Spleen (tissue), 11 donors: ENCODE data around the gene ZNF425. TPM values are rescaled to one million over a fixed set of nuclear protein-coding genes. Genes with fewer than 3 reads are reported as not detected.
"Not testable (repeated sequence)": the region's sequence is repeated elsewhere in the genome, so short reads cannot be mapped to it uniquely, and the experiment has no call there.

Source experiments
- DNase-seq: peaks from one replicate; pipeline ENCODE4 v3.0.0-alpha.2; 2020
- H3K27ac ChIP-seq, 8 donors: fragments of 200-600 bp; sonication (generic) in 7 of 8; 1 replicate in 4 of 8; 2 replicates in 4 of 8; pipeline versions ENCODE4 v1.5.0 to v1.8.0; 2016 to 2021; ENCODE audit warnings: inconsistent platforms in 4 of 8, mild to moderate bottlenecking in 4 of 8, moderate library complexity in 1 of 8
- H3K27me3 ChIP-seq, 7 donors: fragments of 200-600 bp; sonication (generic) in 6 of 7; replicated peaks in 1 of 7; 1 replicate in 4 of 7; 2 replicates in 3 of 7; pipeline versions ENCODE4 v1.5.0 to v1.8.0; 2016 to 2021; ENCODE audit warnings: inconsistent platforms in 3 of 7, mild to moderate bottlenecking in 1 of 7
- H3K36me3 ChIP-seq, 6 donors: fragments of 200-600 bp; sonication (generic) in 5 of 6; 1 replicate in 4 of 6; 2 replicates in 2 of 6; pipeline versions ENCODE4 v1.5.0 to v1.8.0; 2016 to 2021; ENCODE audit warnings: inconsistent platforms in 2 of 6
- H3K4me1 ChIP-seq, 6 donors: fragments of 200-600 bp; sonication (generic) in 5 of 6; 1 replicate in 3 of 6; 2 replicates in 3 of 6; pipeline versions ENCODE4 v1.5.0 to v1.8.0; 2016 to 2021; ENCODE audit warnings: inconsistent platforms in 3 of 6
- H3K4me3 ChIP-seq, 8 donors: fragments of 200-600 bp; sonication (generic) in 7 of 8; 1 replicate in 4 of 8; 2 replicates in 4 of 8; pipeline versions ENCODE4 v1.5.0 to v1.8.0; 2016 to 2021; ENCODE audit warnings: inconsistent platforms in 4 of 8, mild to moderate bottlenecking in 4 of 8, moderate library complexity in 2 of 8
- H3K9me3 ChIP-seq, 8 donors: fragments of 200-600 bp; sonication (generic) in 7 of 8; 1 replicate in 4 of 8; 2 replicates in 4 of 8; pipeline versions ENCODE4 v1.5.0 to v1.8.0; 2016 to 2021; ENCODE audit warnings: inconsistent platforms in 4 of 8
- POLR2A ChIP-seq, 3 donors: fragments of 450-650 bp; IDR thresholded peaks; one replicate each; pipeline ENCODE4 v1.5.1; 2017; ENCODE audit warnings: antibody characterized with exemption in 3 of 3, mild to moderate bottlenecking in 1 of 3
- POLR2AphosphoS5 ChIP-seq, 3 donors: sonication (generic); formaldehyde crosslinking; IDR thresholded peaks; one replicate each; pipeline ENCODE4 v1.5.1; 2017; ENCODE audit warnings: antibody characterized with exemption in 3 of 3
- WGBS, 5 donors: extraction: QIAGEN DNeasy Blood & Tissue Kit in 3 of 5; methylation state at CpG; one replicate each; pipeline versions ENCODE4 v1.1.5 to v1.1.7; 2013 to 2018; 5-methylcytosine and 5-hydroxymethylcytosine counted together
- intact Hi-C: fragments of 100-400 bp; cut with DNase I; formaldehyde crosslinking; loops from one replicate; pipeline ENCODE4 v1.15.0; 2023; ENCODE audit warnings: low total_unique reads
- polyA plus RNA-seq, 3 donors: library from polyadenylated mRNA; stranded (reverse); fragments of 200-250 nt; gene quantifications; one replicate each; pipeline ENCODE4 v1.2.1, GENCODE V29; 2013
- total RNA-seq, 7 donors: library from RNA; depleted of rRNA in 3 of 7; stranded (reverse); fragments of >200 nt in 3 of 7; fragmentation: NEBNext Ultra II Directional in 4 of 7; extraction: Animal tissue kit (Norgen Biotek cat#: 25700) in 4 of 7; gene quantifications; one replicate each; pipeline versions ENCODE4 v1.1.0 to v1.2.1, GENCODE V29; 2016 to 2021
- TF ChIP-seq, protein P1 (sequence below), 11 experiments: fragments of 200-600 bp in 7 of 11; fragments of 450-650 bp in 4 of 11; sonication (generic) in 4 of 11; IDR thresholded peaks in 8 of 11; conservative IDR thresholded peaks in 3 of 11; 1 replicate in 7 of 11; 2 replicates in 4 of 11; pipeline versions ENCODE4 v1.4.0 to v1.8.0; 2016 to 2021; ENCODE audit warnings: antibody characterized with exemption in 11 of 11, inconsistent platforms in 4 of 11, mild to moderate bottlenecking in 1 of 11
- donor health status: healthy with polysubstance abuse.
- donor health status: DM: no; HTN: no; CAD: no; lungs with moderate emphysema.
- donor health status: DM: no; HTN: no; CAD: no.
- donor health status: Bipolar disorder and iron deficiency.
- donor health status: healthy.
- donor health status: DM: no; HTN: no; CAD: no.
- donor health status: DM: yes; HTN: yes; CAD: no.

Gene ZNF425
- total and polyA plus RNA-seq, 10 donors: 0.47 to 1.4 (median 1.1) TPM

DNA sequence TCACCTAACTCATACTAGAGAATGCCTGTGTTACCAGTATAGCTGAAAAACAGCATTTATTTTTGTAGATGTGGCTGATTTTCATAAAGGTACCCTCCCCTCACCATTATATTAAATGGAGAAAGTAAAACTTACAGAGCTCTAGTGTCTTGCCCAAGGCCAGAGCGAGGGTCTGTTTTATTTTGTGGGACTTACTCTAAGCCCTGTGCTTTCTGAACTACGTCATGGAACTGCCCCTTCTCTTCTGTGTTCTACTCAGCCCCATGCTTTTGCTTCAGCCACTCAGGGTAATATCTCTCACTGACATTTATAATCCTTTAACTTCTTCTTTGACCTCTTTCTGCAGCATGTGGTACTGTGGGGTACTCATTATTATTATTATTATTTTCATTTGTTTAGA, 25.3 kb downstream of the ZNF425 start:
- Histone ChIP-seq H3K27ac (no peak overlapping the region), H3K9me3 (no peaks in the 10 kb centered on the region), H3K4me1 (no peaks in the 10 kb centered on the region), H3K4me3 (no peak overlapping the region), H3K36me3 (peaks cover 0 to 24% (median 6%) of the 10 kb centered on the region in 6 donors), H3K27me3 (no peaks in the 10 kb centered on the region)
- WGBS, 5 donors: 91 to 97% (median 92%) methylated on average over 2 of the region's 2 CpGs
- TF ChIP-seq POLR2AphosphoS5 (IDR thresholded peaks at IDR 0.05): no peak
- intact Hi-C loops: no loop called here
- no peak for DNase-seq

DNA sequence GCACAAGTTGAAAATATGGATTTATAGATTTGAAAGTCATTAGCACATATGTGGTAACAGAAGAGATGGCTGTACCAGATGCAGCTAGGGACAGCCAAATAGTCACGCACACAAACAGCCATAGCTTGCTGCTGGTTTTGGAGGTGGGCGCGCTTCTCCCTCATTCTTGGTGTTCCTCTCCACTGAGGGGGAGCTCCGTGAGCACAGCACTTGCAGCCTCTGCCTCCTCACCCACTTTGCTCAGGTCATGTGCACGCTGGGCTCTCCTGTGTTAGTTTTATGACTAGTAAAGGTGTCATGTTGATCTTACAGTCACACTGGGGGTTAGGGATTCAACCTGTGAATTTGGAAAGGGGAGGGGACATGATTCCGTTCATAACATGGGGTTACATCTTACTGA, 27.1 kb downstream of the ZNF425 start:
- intact Hi-C loops: no loop called here
- WGBS, 5 donors: 81 to 93% (median 87%) methylated on average over 6 of the region's 6 CpGs
- DNase-seq: no peak

DNA sequence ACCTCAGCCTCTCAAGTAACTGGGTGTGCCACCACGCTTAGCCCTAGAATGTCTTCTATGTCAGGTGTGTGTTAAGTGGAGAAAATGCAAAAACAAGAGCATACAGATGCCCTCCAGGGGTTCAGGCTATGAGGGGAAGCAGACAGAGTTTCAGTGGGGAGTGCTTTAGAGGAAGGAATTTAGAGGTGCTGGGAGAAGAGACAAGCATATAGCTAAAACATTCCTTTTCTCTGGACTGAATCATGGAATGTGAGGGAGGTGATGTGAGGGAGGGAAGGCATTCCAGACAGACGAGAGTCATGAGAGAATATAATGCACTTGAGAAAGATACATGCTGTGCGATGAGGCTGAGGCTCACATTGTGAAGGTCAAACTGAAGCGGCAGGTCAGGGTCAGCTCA, 29.0 kb downstream of the ZNF425 start:
- Histone ChIP-seq H3K27ac (no peak overlapping the region), H3K4me3 (no peak overlapping the region), H3K36me3 (no peaks in the 10 kb centered on the region), H3K27me3 (no peaks in the 10 kb centered on the region), H3K9me3 (no peaks in the 10 kb centered on the region), H3K4me1 (peaks cover 0 to 3% (median under 1%) of the 10 kb centered on the region in 6 donors)
- intact Hi-C loops: no loop called here
- DNase-seq: no peak
- TF ChIP-seq POLR2A (IDR thresholded peaks at IDR 0.05) (no peak), POLR2AphosphoS5 (IDR thresholded peaks at IDR 0.05) (no peak)
- TF ChIP-seq, protein P1, sequence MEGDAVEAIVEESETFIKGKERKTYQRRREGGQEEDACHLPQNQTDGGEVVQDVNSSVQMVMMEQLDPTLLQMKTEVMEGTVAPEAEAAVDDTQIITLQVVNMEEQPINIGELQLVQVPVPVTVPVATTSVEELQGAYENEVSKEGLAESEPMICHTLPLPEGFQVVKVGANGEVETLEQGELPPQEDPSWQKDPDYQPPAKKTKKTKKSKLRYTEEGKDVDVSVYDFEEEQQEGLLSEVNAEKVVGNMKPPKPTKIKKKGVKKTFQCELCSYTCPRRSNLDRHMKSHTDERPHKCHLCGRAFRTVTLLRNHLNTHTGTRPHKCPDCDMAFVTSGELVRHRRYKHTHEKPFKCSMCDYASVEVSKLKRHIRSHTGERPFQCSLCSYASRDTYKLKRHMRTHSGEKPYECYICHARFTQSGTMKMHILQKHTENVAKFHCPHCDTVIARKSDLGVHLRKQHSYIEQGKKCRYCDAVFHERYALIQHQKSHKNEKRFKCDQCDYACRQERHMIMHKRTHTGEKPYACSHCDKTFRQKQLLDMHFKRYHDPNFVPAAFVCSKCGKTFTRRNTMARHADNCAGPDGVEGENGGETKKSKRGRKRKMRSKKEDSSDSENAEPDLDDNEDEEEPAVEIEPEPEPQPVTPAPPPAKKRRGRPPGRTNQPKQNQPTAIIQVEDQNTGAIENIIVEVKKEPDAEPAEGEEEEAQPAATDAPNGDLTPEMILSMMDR (IDR thresholded peaks at IDR 0.05 in 8 of 11, conservative IDR thresholded peaks at IDR 0.05 in 3 of 11): no peak
- 75 to 95% (median 87%) methylated on average over 4 of the region's 4 CpGs for WGBS, 5 donors

More for the DNA sequence above, 27.1 kb downstream of the ZNF425 start:
- Histone ChIP-seq H3K4me1 (no peaks in the 10 kb centered on the region), H3K27ac (no peak overlapping the region), H3K27me3 (no peaks in the 10 kb centered on the region), H3K4me3 (no peak overlapping the region), H3K9me3 (no peaks in the 10 kb centered on the region), H3K36me3 (peaks cover 0 to 10% (median 1%) of the 10 kb centered on the region in 6 donors)
- TF ChIP-seq, protein P1 (IDR thresholded peaks at IDR 0.05 in 8 of 11, conservative IDR thresholded peaks at IDR 0.05 in 3 of 11): no peak
- no peak for TF ChIP-seq POLR2AphosphoS5 (IDR thresholded peaks at IDR 0.05)
- no peak for TF ChIP-seq POLR2A (IDR thresholded peaks at IDR 0.05)

DNA sequence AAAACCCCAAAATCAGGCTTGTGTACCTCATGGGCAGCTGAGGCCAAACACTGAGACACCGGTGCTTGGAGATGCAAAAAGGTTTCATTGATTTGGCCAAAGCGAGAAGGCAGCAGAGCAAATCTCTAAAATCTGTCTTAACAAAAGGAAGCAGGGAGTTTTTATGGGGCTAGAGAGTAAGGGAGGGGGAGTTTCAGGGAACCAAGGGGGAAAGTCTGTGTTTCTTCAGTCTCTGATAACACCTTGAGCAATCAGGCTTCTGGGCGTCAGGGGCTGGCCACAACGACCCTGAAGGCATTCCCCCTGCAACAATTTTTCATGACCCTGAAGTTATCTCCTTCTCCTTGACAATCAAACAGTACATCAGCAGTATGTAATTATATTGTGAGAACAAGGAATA, 32.9 kb downstream of the ZNF425 start:
- Histone ChIP-seq H3K9me3 (no peaks in the 10 kb centered on the region), H3K4me1 (peaks cover 9 to 32% (median 25%) of the 10 kb centered on the region in 6 donors), H3K36me3 (no peaks in the 10 kb centered on the region), H3K4me3 (no peak overlapping the region), H3K27me3 (no peaks in the 10 kb centered on the region), H3K27ac (no peak overlapping the region)
- intact Hi-C loops: no loop called here
- 45 to 73% (median 63%) methylated on average over 4 of the region's 4 CpGs for WGBS, 5 donors
- TF ChIP-seq POLR2A (IDR thresholded peaks at IDR 0.05): no peak
- TF ChIP-seq, protein P1 (IDR thresholded peaks at IDR 0.05 in 8 of 11, conservative IDR thresholded peaks at IDR 0.05 in 3 of 11): no peak
- DNase-seq: no peak

DNA sequence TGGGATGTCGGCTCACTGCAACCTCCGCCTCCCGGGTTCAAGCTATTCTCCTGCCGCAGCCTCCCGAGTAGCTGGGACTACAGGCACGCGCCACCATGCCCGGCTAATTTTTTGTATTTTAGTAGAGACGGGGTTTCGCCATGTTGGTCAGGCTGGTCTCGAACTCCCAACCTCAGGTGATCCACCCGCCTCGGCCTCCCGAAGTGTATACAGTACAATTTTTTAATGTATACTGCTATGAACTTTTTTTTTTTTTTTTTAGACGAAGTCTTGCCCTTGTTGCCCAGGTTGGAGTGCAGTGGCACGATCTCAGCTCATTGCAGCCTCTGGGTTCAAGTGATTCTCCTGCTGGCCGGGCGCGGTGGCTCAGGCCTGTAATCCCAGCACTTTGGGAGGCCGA, 33.9 kb downstream of the ZNF425 start:
- intact Hi-C loops, H3K9me3 ChIP-seq, H3K36me3 ChIP-seq, H3K27me3 ChIP-seq, DNase-seq: not testable (repeated sequence)
- Histone ChIP-seq H3K27ac (peak overlapping the region; percentile 95 to 99 (median 98)), H3K4me1 (peaks cover 9 to 42% (median 31%) of the 10 kb centered on the region in 6 donors), H3K4me3 (peak overlapping the region in 2 of 8 donors; percentile 68 to 91)
- 95 to 98% (median 98%) methylated on average over 20 of the region's 20 CpGs for WGBS, 5 donors
